Myometrial cell (primary cell): Measurements from ENCODE around the gene IREB2. TPM values are rescaled to one million over a fixed set of nuclear protein-coding genes. Genes with fewer than 3 reads are reported as not detected.

Experiments used
- total RNA-seq: library from RNA; depleted of rRNA; stranded (reverse); fragments of >200 nt; gene quantifications from 2 replicates; pipeline ENCODE4 v1.2.3, GENCODE V29; 2015

Gene IREB2
- 8.6 and 16.1 TPM in 2 replicates for total RNA-seq

DNA sequence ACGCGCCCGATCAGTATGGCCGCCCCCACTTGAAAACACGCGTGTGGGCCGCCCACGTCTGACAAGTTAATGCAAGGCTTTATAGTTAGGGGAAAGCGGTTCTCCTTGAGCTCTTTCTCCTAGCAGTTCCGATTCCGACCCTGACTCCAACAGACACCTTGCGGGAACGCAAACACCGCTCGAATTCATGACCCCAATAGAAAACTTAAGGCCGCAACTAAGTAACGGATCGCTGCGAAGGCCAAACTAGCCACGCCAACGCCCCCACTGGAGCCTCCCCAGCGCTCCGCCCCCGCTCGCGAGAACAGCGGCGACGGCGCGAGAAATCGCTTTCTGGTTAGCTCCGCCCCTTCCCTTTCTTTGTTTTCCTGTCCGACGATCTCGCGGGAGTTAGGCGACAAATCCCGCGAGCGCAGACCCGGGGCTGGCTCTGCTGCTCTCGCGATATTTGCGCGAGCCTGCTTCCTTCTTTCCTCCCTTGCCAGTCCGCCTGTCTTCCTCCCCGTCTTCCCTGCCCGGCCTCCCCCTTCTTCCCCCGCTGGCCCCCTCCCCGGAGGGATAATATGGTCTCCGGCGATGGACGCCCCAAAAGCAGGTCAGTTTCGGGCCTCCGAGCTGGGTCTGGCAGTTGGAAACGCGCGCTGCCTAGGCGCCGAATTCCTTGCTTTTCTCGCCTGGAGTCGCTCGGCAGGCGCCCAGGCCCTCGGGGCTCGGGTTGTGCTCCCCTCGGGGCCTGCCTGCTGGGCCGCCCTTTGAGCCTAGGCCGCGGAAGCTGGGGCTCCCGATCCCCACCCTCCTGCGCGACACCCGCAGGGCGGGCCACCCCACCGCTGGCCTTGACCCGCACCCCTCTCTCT, at the start of gene IREB2:
Gene IREB2 (plus strand): TSS at position 455 of the 857 bp plus-strand sequence. CDS start 122 bp downstream, at position 577.

DNA sequence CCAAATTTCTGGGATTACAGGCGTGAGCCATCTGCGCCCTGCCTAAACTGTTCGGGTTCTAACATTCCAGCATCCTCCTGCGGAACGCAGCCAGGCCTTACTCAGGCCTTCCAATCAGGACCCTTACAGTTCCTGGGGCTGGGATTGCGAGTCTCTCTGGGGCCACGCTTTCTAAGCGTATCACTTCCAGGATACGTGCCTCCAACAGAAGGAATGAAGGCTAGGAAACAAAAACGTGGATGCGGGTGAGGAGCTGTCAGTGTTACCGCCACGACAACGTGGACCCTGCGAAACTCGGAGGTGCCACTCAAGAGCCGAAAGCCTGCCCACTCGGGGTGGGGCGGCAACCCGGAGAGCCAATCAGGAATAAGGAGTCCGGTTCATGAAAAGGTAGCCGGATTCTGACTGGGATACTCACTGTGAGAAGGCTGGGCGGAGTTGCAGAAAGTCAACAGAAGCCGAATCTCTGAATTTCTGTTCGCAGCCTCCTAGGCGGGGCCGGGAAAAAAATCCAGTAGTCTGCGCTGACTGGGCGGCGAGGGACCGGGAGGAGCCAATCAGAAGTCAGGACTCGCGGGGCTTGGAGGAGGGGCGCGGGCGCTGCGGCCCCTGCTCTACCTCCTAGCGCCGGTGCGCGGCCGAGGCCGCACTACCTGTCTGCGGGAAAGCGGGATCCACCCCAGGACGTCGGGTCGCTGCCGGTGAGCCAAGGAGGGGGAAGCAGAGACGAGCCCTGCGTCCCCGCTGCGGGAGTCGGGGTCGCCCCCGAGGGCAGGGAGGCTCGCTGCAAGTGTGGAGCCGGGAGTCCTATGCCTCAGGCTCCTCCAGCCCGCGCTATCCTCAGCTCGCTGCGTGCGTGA, 69.2 kb downstream of the IREB2 start, which contains the start of gene HYKK:
Gene HYKK (plus strand): TSS at position 607 of the 860 bp plus-strand sequence. CDS start 5,512 bp downstream, outside the sequence.

GRCh38 chr15:78540141-78540870, 102.3 kb downstream of the IREB2 start, which contains the start of gene PSMA4:
PSMA4 (plus strand) TSS chr15:78540444; CDS start chr15:78541928, 1,484 bp downstream.

Other genes starting within 250 kb of the IREB2 start
- 0.58 TPM in 1 of 2 replicates, not detected in the other for gene ACSBG1, start 203.7 kb upstream of the IREB2 start, total RNA-seq
- gene DNAJA4, start 173.7 kb upstream of the IREB2 start, total RNA-seq: 2.9 and 4.1 TPM in 2 replicates
- 103 and 111 TPM in 2 replicates for gene SKIC8, start 138.6 kb upstream of the IREB2 start, total RNA-seq
- not detected in 2 replicates for gene CRABP1, start 97.9 kb upstream of the IREB2 start, total RNA-seq
- 1.2 and 2.7 TPM in 2 replicates for gene HYKK, start 69.4 kb downstream of the IREB2 start, total RNA-seq
- gene PSMA4, start 102.2 kb downstream of the IREB2 start, total RNA-seq: 283 and 346 TPM in 2 replicates
- gene CHRNA5, start 127.3 kb downstream of the IREB2 start, total RNA-seq: 1.2 and 7.3 TPM in 2 replicates
- not detected in 2 replicates for gene CHRNA3, start 182.8 kb downstream of the IREB2 start, total RNA-seq
- gene CHRNB4, start 203.0 kb downstream of the IREB2 start, total RNA-seq: not detected in 2 replicates